NCI-H1417 treated with DMSO at 0.1 percent for 48 hours (cell line): ENCODE measurements around the gene ERCC4.
A peak's percentile ranks its signal among the peaks of the same experiment; 100 is the strongest.

Experiments
- DNase-seq: peaks from one replicate; lab custom pipeline; 2025; lab: John Stamatoyannopoulos, UW

The ERCC4 gene

GRCh38 chr16:13948086-13948485, 28.1 kb downstream of the ERCC4 start:
- no peak for DNase-seq

- no peak for DNase-seq
Observed at GRCh38 chr16:13950821-13951547, 31.0 kb downstream of the ERCC4 start.

- no peak for DNase-seq
Observed at GRCh38 chr16:13951611-13952010, 31.7 kb downstream of the ERCC4 start.

- no peak for DNase-seq
Observed at GRCh38 chr16:13953501-13953900, 33.5 kb downstream of the ERCC4 start.

GRCh38 chr16:13956635-13957196, 36.8 kb downstream of the ERCC4 start:
- DNase-seq: no peak

- DNase-seq: peak; percentile 70
Observed at GRCh38 chr16:13957197-13958078, 37.5 kb downstream of the ERCC4 start.

- DNase-seq: no peak
Observed at GRCh38 chr16:13958474-13958873, 38.5 kb downstream of the ERCC4 start.

- no peak for DNase-seq
Observed at GRCh38 chr16:13959626-13960025, 39.7 kb downstream of the ERCC4 start.

GRCh38 chr16:13961099-13961811, 41.3 kb downstream of the ERCC4 start:
- no peak for DNase-seq

GRCh38 chr16:13962232-13962631, 42.3 kb downstream of the ERCC4 start:
- no peak for DNase-seq

- DNase-seq: no peak
Observed at GRCh38 chr16:13968835-13969234, 48.9 kb downstream of the ERCC4 start.

- no peak for DNase-seq
Observed at GRCh38 chr16:13969711-13970110, 49.8 kb downstream of the ERCC4 start.

- DNase-seq: no peak
Observed at GRCh38 chr16:13970708-13971422, 50.9 kb downstream of the ERCC4 start.

GRCh38 chr16:13973321-13974023, 53.5 kb downstream of the ERCC4 start:
- DNase-seq: no peak

- DNase-seq: no peak
Observed at GRCh38 chr16:13977177-13977576, 57.2 kb downstream of the ERCC4 start.

- no peak for DNase-seq
Observed at GRCh38 chr16:13982451-13982850, 62.5 kb downstream of the ERCC4 start.

GRCh38 chr16:13983625-13984024, 63.7 kb downstream of the ERCC4 start:
- DNase-seq: no peak

GRCh38 chr16:13984794-13985193, 64.8 kb downstream of the ERCC4 start:
- no peak for DNase-seq

- DNase-seq: no peak
Observed at GRCh38 chr16:13988038-13988437, 68.1 kb downstream of the ERCC4 start.

- DNase-seq: no peak
Observed at GRCh38 chr16:13992322-13992721, 72.4 kb downstream of the ERCC4 start.

GRCh38 chr16:13992976-13993375, 73.0 kb downstream of the ERCC4 start:
- no peak for DNase-seq
